AG04449 (cell line): ENCODE results near the gene ECD.

ENCODE experiments used
- CTCF ChIA-PET: fragments of 350-600 bp; formaldehyde crosslinking; extraction: SDS; loops from one replicate; lab custom pipeline; 2021; ENCODE audit warnings: antibody characterized with exemption; lab: Yijun Ruan, JAX
- POLR2A ChIA-PET: fragments of 400-600, 350-600 bp; formaldehyde crosslinking; extraction: SDS; loops from one replicate; lab custom pipeline; 2020; ENCODE audit warnings: antibody characterized with exemption, inconsistent platforms; lab: Yijun Ruan, JAX
- DNase-seq: peaks from one replicate; pipeline ENCODE4 v3.0.0-alpha.2; 2010; ENCODE audit warnings: low read depth, low spot score
- H3K4me3 ChIP-seq: 2 replicates; pipeline ENCODE4 v1.5.1; 2011; ENCODE audit warnings: low read depth, mild to moderate bottlenecking, control low read depth, low read length
- CTCF ChIP-seq: IDR thresholded peaks from one replicate; pipeline ENCODE4 v1.5.1; 2011; ENCODE audit warnings: mild to moderate bottlenecking, moderate library complexity, low read length, control low read depth, inconsistent platforms; ENCODE audit not compliant: insufficient read depth; ENCODE audit errors: missing control alignments

Gene ECD

GRCh38 chr10:73134727-73135126, 33.1 kb downstream of the ECD start:
- DNase-seq = no peak
- CTCF ChIA-PET = interaction anchor here (1.9 to 6.3 kb wide), 2 partner anchors 10 to 25 kb away, joined by 4 to 48 read pairs; no protein-coding TSS in a partner anchor
- POLR2A ChIA-PET = no interaction called here

GRCh38 chr10:73131913-73132686, 35.7 kb downstream of the ECD start:
- no peak for DNase-seq

More at GRCh38 chr10:73134727-73135126, 33.1 kb downstream of the ECD start:
- H3K4me3 ChIP-seq = no peak overlapping the region
- no peak for TF ChIP-seq CTCF

GRCh38 chr10:73131301-73131700, 36.5 kb downstream of the ECD start:
- CTCF ChIA-PET = interaction anchor here (6.3 kb wide), 1 partner anchor 28 kb away, joined by 48 read pairs; no protein-coding TSS in a partner anchor
- no peak for DNase-seq
- no peak overlapping the region for H3K4me3 ChIP-seq
- no peak for TF ChIP-seq CTCF
- POLR2A ChIA-PET = no interaction called here

More at GRCh38 chr10:73131913-73132686, 35.7 kb downstream of the ECD start:
- POLR2A ChIA-PET = no interaction called here
- no peak overlapping the region for H3K4me3 ChIP-seq
- CTCF ChIA-PET = interaction anchor here (6.3 kb wide), 1 partner anchor 28 kb away, joined by 48 read pairs; no protein-coding TSS in a partner anchor
- no peak for TF ChIP-seq CTCF

- ChIA-PET CTCF (interaction anchor here (0.9 kb wide), 1 partner anchor 16 kb away, joined by 3 read pairs; no protein-coding TSS in a partner anchor), POLR2A (no interaction called here)
- TF ChIP-seq CTCF = no peak
- H3K4me3 ChIP-seq = no peak overlapping the region
- no peak for DNase-seq
Measured at GRCh38 chr10:73126343-73126742, 41.5 kb downstream of the ECD start.

- ChIA-PET CTCF (interaction anchor here (0.7 kb wide), 1 partner anchor 21 kb away, joined by 3 read pairs; no protein-coding TSS in a partner anchor), POLR2A (no interaction called here)
- TF ChIP-seq CTCF = no peak
- H3K4me3 ChIP-seq = no peak overlapping the region
- DNase-seq = no peak
Measured at GRCh38 chr10:73119952-73120351, 47.9 kb downstream of the ECD start.

- TF ChIP-seq CTCF = no peak
- H3K4me3 ChIP-seq = no peak overlapping the region
- ChIA-PET CTCF (interaction anchor here (0.7 kb wide), 1 partner anchor 20 kb away, joined by 3 read pairs; no protein-coding TSS in a partner anchor), POLR2A (no interaction called here)
- no peak for DNase-seq
Measured at GRCh38 chr10:73119457-73119856, 48.4 kb downstream of the ECD start.
